ENCODE measurements around the gene EIF2S2.

EIF2S2 gene

GRCh38 chr20:34068001-34068400 is 44.0 kb downstream of the EIF2S2 start:
- in situ Hi-C loops (cut with MboI; ENCODE audit: low sequenced_read_pairs) = loop anchor here (25.0 kb wide), 1 partner anchor 131 kb away; no protein-coding TSS in a partner anchor

GRCh38 chr20:34066476-34067090 is 45.5 kb downstream of the EIF2S2 start:
- in situ Hi-C loops (cut with MboI; ENCODE audit: low sequenced_read_pairs) = loop anchor here (25.0 kb wide), 1 partner anchor 129 kb away; no protein-coding TSS in a partner anchor

GRCh38 chr20:34065260-34065659 is 46.8 kb downstream of the EIF2S2 start:
- in situ Hi-C loops (cut with MboI; ENCODE audit: low sequenced_read_pairs) = loop anchor here (25.0 kb wide), 1 partner anchor 128 kb away; no protein-coding TSS in a partner anchor

GRCh38 chr20:34064286-34064685 is 47.8 kb downstream of the EIF2S2 start:
- in situ Hi-C loops (cut with MboI; ENCODE audit: low sequenced_read_pairs) = loop anchor here (25.0 kb wide), 1 partner anchor 127 kb away; no protein-coding TSS in a partner anchor

- in situ Hi-C loops (cut with MboI; ENCODE audit: low sequenced_read_pairs) = loop anchor here (25.0 kb wide), 1 partner anchor 126 kb away; no protein-coding TSS in a partner anchor
Observed at GRCh38 chr20:34062570-34063482, 49.2 kb downstream of the EIF2S2 start.

- in situ Hi-C loops (cut with MboI; ENCODE audit: low sequenced_read_pairs) = loop anchor here (25.0 kb wide), 1 partner anchor 124 kb away; no protein-coding TSS in a partner anchor
Observed at GRCh38 chr20:34061695-34062094, 50.3 kb downstream of the EIF2S2 start.

GRCh38 chr20:34060970-34061369 is 51.1 kb downstream of the EIF2S2 start:
- in situ Hi-C loops (cut with MboI; ENCODE audit: low sequenced_read_pairs) = loop anchor here (25.0 kb wide), 1 partner anchor 124 kb away; no protein-coding TSS in a partner anchor

- in situ Hi-C loops (cut with MboI; ENCODE audit: low sequenced_read_pairs) = loop anchor here (25.0 kb wide), 1 partner anchor 122 kb away; no protein-coding TSS in a partner anchor
Observed at GRCh38 chr20:34058831-34059230, 53.2 kb downstream of the EIF2S2 start.

GRCh38 chr20:34055290-34055689 is 56.8 kb downstream of the EIF2S2 start:
- in situ Hi-C loops (cut with MboI; ENCODE audit: low sequenced_read_pairs) = loop anchor here (25.0 kb wide), 1 partner anchor 118 kb away; no protein-coding TSS in a partner anchor

- in situ Hi-C loops (cut with MboI; ENCODE audit: low sequenced_read_pairs) = loop anchor here (25.0 kb wide), 1 partner anchor 115 kb away; no protein-coding TSS in a partner anchor
Observed at GRCh38 chr20:34052414-34052813, 59.6 kb downstream of the EIF2S2 start.

GRCh38 chr20:34049897-34050695 is 61.9 kb downstream of the EIF2S2 start:
- in situ Hi-C loops (cut with MboI; ENCODE audit: low sequenced_read_pairs) = loop anchor here (25.0 kb wide), 1 partner anchor 113 kb away; no protein-coding TSS in a partner anchor

GRCh38 chr20:34049389-34049788 is 62.7 kb downstream of the EIF2S2 start:
- in situ Hi-C loops (cut with MboI; ENCODE audit: low sequenced_read_pairs) = no loop called here

- in situ Hi-C loops (cut with MboI; ENCODE audit: low sequenced_read_pairs) = no loop called here
Observed at GRCh38 chr20:34047917-34048316, 64.1 kb downstream of the EIF2S2 start.

- in situ Hi-C loops (cut with MboI; ENCODE audit: low sequenced_read_pairs) = no loop called here
Observed at GRCh38 chr20:34047010-34047687, 64.9 kb downstream of the EIF2S2 start.

- in situ Hi-C loops (cut with MboI; ENCODE audit: low sequenced_read_pairs) = no loop called here
Observed at GRCh38 chr20:34045930-34046725, 65.9 kb downstream of the EIF2S2 start.

GRCh38 chr20:34045294-34045693 is 66.7 kb downstream of the EIF2S2 start:
- in situ Hi-C loops (cut with MboI; ENCODE audit: low sequenced_read_pairs) = no loop called here

GRCh38 chr20:34043025-34043424 is 69.0 kb downstream of the EIF2S2 start:
- in situ Hi-C loops (cut with MboI; ENCODE audit: low sequenced_read_pairs) = no loop called here

GRCh38 chr20:34042262-34042661 is 69.8 kb downstream of the EIF2S2 start:
- in situ Hi-C loops (cut with MboI; ENCODE audit: low sequenced_read_pairs) = no loop called here

GRCh38 chr20:34041226-34041625 is 70.8 kb downstream of the EIF2S2 start:
- in situ Hi-C loops (cut with MboI; ENCODE audit: low sequenced_read_pairs) = no loop called here
